AG04450 (cell line): ENCODE results near the gene UTP18. TPM values are rescaled to one million over a fixed set of nuclear protein-coding genes. Genes with fewer than 3 reads are reported as not detected.
"Not testable (repeated sequence)": the region's sequence is repeated elsewhere in the genome, so short reads cannot be mapped to it uniquely, and the experiment has no call there.

Experiments used
- CTCF ChIA-PET: fragments of 300-600, 350-600 bp; formaldehyde crosslinking; extraction: SDS; loops from one replicate; lab custom pipeline; 2022; ENCODE audit warnings: antibody characterized with exemption, inconsistent platforms; lab: Charles Lee
- POLR2A ChIA-PET: fragments of 350-600 bp; formaldehyde crosslinking; extraction: SDS; loops from one replicate; lab custom pipeline; 2021; ENCODE audit warnings: antibody characterized with exemption, inconsistent platforms; lab: Yijun Ruan, JAX
- DNase-seq: peaks from one replicate; pipeline ENCODE4 v3.0.0-alpha.2; 2011; ENCODE audit warnings: low read depth, low spot score
- H3K27ac ChIP-seq: one replicate; pipeline ENCODE4 v1.5.1; 2012; ENCODE audit warnings: low read depth, low read length, control low read depth
- H3K27me3 ChIP-seq: one replicate; pipeline ENCODE4 v1.6.0; 2012; ENCODE audit warnings: low read length; ENCODE audit not compliant: control insufficient read depth, insufficient read depth
- H3K4me3 ChIP-seq: 2 replicates; pipeline ENCODE4 v1.5.1; 2011; ENCODE audit warnings: mild to moderate bottlenecking, low read depth, low read length, control low read depth
- H3K9me3 ChIP-seq: 2 replicates; pipeline ENCODE4 v1.5.1; 2012; ENCODE audit warnings: low read length; ENCODE audit not compliant: control insufficient read depth, insufficient read depth
- CTCF ChIP-seq: IDR thresholded peaks from 2 replicates; pipeline ENCODE4 v1.5.1; 2011; ENCODE audit warnings: low read depth, low read length, control low read depth, inconsistent platforms
- polyA plus RNA-seq: library from polyadenylated mRNA; depleted of rRNA; stranded (reverse); fragments of >200 nt; gene quantifications from 2 replicates; pipeline ENCODE4 v1.2.3, GENCODE V29; 2011

The UTP18 gene
- polyA plus RNA-seq, 1 experiment, result 30.6 TPM

- no peaks in the 10 kb centered on the region for H3K27me3 ChIP-seq
- H3K9me3 ChIP-seq, result no peaks in the 10 kb centered on the region
- TF ChIP-seq CTCF, result no peak
- H3K4me3 ChIP-seq, result no peak overlapping the region
- POLR2A ChIA-PET, result no interaction called here
- CTCF ChIA-PET, result no interaction called here
- H3K27ac ChIP-seq, result no peak overlapping the region
- DNase-seq, result no peak
Measured at GRCh38 chr17:51263006-51263405, 2.7 kb downstream of the UTP18 start.

- H3K9me3 ChIP-seq, H3K27me3 ChIP-seq, H3K27ac ChIP-seq, H3K4me3 ChIP-seq, CTCF ChIA-PET, DNase-seq, POLR2A ChIA-PET: not testable (repeated sequence)
Measured at GRCh38 chr17:51264466-51264865, 4.1 kb downstream of the UTP18 start.

- no peak overlapping the region for H3K27ac ChIP-seq
- POLR2A ChIA-PET, result no interaction called here
- no peak for TF ChIP-seq CTCF
- no peaks in the 10 kb centered on the region for H3K9me3 ChIP-seq
- CTCF ChIA-PET, result no interaction called here
- no peak overlapping the region for H3K4me3 ChIP-seq
- no peaks in the 10 kb centered on the region for H3K27me3 ChIP-seq
- DNase-seq, result no peak
Measured at GRCh38 chr17:51269991-51270390, 9.6 kb downstream of the UTP18 start.

GRCh38 chr17:51270636-51271035 lies 10.3 kb downstream of the UTP18 start:
- H3K27ac ChIP-seq, result no peak overlapping the region
- TF ChIP-seq CTCF, result no peak
- no peak overlapping the region for H3K4me3 ChIP-seq
- H3K9me3 ChIP-seq, result no peaks in the 10 kb centered on the region
- CTCF ChIA-PET, result no interaction called here
- POLR2A ChIA-PET, result interaction anchor here (0.6 kb wide), 1 partner anchor 9 kb away, joined by 4 read pairs; no protein-coding TSS in a partner anchor
- DNase-seq, result no peak
- H3K27me3 ChIP-seq, result no peaks in the 10 kb centered on the region

GRCh38 chr17:51272812-51273211 lies 12.5 kb downstream of the UTP18 start:
- CTCF ChIA-PET, result interaction anchor here (1.7 kb wide), 1 partner anchor 26 kb away, joined by 5 read pairs; no protein-coding TSS in a partner anchor

More at GRCh38 chr17:51272812-51273211, 12.5 kb downstream of the UTP18 start:
- Histone ChIP-seq H3K27ac (no peak overlapping the region), H3K4me3 (no peak overlapping the region), H3K27me3 (no peaks in the 10 kb centered on the region), H3K9me3 (no peaks in the 10 kb centered on the region)
- DNase-seq, result no peak
- TF ChIP-seq CTCF, result no peak
- POLR2A ChIA-PET, result interaction anchor here (0.6 kb wide), 1 partner anchor 1595 kb away, joined by 3 read pairs; no protein-coding TSS in a partner anchor
